GM10248 (cell line): Measurements from ENCODE around the gene CXXC1.
A peak's percentile ranks its signal among the peaks of the same experiment; 100 is the strongest.
"Not testable (repeated sequence)": the region's sequence is repeated elsewhere in the genome, so short reads cannot be mapped to it uniquely, and the experiment has no call there.

ENCODE experiments used
- CTCF ChIA-PET: fragments of 300-600 bp; sonication (Branson Sonifier 250); formaldehyde crosslinking; extraction: SDS; loops from one replicate; lab custom pipeline; 2021; ENCODE audit warnings: antibody characterized with exemption; lab: Yijun Ruan, JAX
- POLR2A ChIA-PET: fragments of 350-650 bp; sonication (Branson Sonifier 250); formaldehyde crosslinking; extraction: SDS; loops from one replicate; lab custom pipeline; 2020; ENCODE audit warnings: antibody characterized with exemption; lab: Yijun Ruan, JAX
- DNase-seq: peaks from one replicate; pipeline ENCODE4 v3.0.0; 2012; ENCODE audit errors: extremely low spot score
- CTCF ChIP-seq: IDR thresholded peaks from 2 replicates; pipeline ENCODE4 v1.5.1; 2012; ENCODE audit warnings: mild to moderate bottlenecking, low read depth; ENCODE audit errors: extremely low read depth, missing control alignments, control extremely low read depth

The CXXC1 gene

GRCh38 chr18:50310080-50310479, 22.6 kb upstream of the CXXC1 start:
- no peak for TF ChIP-seq CTCF
- DNase-seq, result no peak
- CTCF ChIA-PET, result interaction anchor here (1.1 to 3.2 kb wide), 4 partner anchors 10 to 47 kb away, joined by 3 to 17 read pairs (median 3); no protein-coding TSS in a partner anchor
- POLR2A ChIA-PET, result no interaction called here

DNA sequence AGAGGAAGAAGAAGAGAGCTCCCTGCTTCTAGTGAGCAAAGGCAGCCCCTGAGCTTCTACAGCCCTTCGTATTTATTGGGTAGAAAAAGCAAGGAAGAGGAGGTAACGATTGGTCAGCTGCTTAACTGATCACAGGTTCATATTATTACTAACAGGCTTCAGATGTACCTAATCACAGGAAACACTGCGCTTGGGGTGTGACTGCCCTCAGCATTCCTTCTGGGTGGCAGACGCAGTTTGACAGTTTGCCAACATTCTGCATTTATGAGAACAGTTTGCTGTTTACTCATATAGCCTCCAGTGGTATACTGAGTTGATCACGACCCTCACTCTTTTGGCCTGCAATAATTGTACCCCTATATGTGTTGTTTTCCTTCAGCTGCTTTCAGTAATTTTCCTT, 21.4 kb upstream of the CXXC1 start:
- CTCF ChIA-PET, result interaction anchor here (1.1 to 3.2 kb wide), 4 partner anchors 10 to 48 kb away, joined by 3 to 17 read pairs (median 6); no protein-coding TSS in a partner anchor
- POLR2A ChIA-PET, DNase-seq: not testable (repeated sequence)

DNA sequence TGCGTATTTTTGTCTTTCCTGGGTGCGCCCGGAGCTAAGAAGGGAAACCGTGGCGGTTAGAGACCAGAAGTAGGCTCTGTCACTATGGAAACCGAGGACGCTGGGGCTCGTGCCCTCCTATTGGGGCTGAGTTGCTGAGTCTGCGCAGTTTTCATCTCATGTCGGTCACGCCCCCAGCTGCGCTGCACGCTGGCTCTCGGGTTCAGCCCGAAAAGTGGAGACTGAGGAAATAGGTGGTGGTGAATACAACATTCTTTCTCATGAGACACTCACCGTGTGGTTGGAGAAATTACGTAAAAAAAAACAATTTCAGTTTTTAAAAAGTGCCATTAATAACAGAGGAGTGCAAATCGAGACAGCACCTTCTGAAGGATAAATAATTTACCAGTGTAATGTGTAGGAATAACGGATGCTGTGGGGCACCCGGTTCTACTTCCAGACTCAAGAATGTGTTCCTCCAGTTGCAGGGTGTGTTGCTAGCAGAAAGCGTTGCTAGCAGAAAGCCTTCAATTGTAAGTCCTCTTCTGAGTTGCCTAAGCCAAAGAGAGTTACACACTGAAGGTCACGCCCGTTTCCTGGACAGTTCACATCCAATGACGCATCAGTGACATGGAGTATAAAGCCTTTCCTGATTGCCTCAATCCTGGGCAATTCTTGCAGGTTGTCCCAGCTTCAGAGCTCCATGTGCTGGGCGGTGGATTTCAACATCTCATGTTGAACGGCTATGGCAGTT, 20.4 kb upstream of the CXXC1 start:
- CTCF ChIA-PET, result interaction anchor here (1.0 to 2.5 kb wide), 6 partner anchors 9 to 49 kb away, joined by 3 to 14 read pairs (median 4); no protein-coding TSS in a partner anchor
- TF ChIP-seq CTCF, result no peak
- peak; percentile 93 for DNase-seq
- POLR2A ChIA-PET, result interaction anchor here (1.4 kb wide), 1 partner anchor 10 kb away, joined by 4 read pairs; no protein-coding TSS in a partner anchor

DNA sequence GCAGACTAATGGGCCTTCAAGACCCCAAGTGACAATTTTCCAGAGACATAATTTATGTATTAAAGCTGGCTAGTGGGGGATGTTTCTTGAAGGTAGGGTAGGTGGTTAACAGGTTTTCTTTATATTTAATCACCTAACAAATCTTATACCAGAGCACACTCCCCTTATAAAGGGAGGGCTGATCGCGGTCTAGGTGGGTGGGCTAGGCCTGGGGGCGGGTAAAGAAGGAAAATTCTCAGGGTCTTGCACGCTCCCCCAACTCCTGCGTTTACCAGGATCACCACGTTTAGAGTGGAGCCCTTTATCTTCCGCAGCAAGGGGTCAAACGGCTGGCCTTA, 19.9 kb upstream of the CXXC1 start:
- CTCF ChIA-PET, result interaction anchor here (1.0 to 2.5 kb wide), 5 partner anchors 8 to 50 kb away, joined by 3 to 14 read pairs (median 4); no protein-coding TSS in a partner anchor
- no peak for TF ChIP-seq CTCF
- POLR2A ChIA-PET, result interaction anchor here (1.4 kb wide), 1 partner anchor 9 kb away, joined by 4 read pairs; no protein-coding TSS in a partner anchor
- DNase-seq, result no peak

DNA sequence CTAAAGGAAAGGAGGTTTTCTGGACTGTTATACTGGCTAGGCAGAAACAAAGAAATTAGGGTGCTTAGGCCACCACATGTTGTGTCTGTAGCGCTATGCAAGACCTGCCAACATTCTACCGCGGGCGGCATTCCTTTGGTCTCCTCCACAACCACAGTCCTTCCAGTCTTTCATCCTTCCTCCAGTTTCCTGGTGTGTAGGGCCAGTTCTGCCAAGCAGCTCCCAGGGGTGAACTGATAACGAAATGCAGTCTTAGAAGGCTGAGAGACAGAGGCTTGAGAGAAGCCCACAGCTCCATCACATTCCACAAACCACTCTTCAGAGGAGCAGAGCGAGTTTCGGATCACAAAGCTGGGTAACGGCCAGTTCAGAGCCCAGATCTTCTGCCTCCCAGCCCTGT, 19.5 kb upstream of the CXXC1 start:
- DNase-seq, result no peak
- ChIA-PET POLR2A (interaction anchor here (1.4 kb wide), 1 partner anchor 9 kb away, joined by 4 read pairs; no protein-coding TSS in a partner anchor), CTCF (interaction anchor here (1.0 to 1.6 kb wide), 4 partner anchors 16 to 50 kb away, joined by 3 to 14 read pairs (median 4); no protein-coding TSS in a partner anchor)
- TF ChIP-seq CTCF, result no peak

DNA sequence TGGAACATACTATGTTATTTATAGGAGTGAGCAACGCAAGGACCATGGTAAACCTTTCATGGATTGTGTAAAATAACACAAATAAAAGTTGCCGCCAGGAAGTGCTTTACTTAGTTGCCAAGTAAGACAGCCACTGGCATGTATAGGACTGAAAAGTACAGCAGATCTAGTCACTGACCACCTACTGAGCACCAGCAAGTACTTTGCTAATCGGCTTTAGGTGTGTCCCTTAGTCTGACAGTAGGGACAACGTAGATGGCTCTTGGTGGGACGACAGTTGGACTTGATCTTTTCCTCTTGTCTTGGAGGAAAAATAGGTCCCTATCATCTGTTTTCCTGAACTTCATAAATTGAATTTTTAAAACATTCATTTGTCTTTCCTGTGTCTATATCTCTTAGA, 13.6 kb upstream of the CXXC1 start:
- DNase-seq, result no peak
- TF ChIP-seq CTCF, result no peak
- POLR2A ChIA-PET, result no interaction called here
- CTCF ChIA-PET, result interaction anchor here (1.0 to 1.8 kb wide), 2 partner anchors 13 to 32 kb away, joined by 3 to 5 read pairs; no protein-coding TSS in a partner anchor
